ENCODE data around the gene KDM4B.

KDM4B gene

DNA sequence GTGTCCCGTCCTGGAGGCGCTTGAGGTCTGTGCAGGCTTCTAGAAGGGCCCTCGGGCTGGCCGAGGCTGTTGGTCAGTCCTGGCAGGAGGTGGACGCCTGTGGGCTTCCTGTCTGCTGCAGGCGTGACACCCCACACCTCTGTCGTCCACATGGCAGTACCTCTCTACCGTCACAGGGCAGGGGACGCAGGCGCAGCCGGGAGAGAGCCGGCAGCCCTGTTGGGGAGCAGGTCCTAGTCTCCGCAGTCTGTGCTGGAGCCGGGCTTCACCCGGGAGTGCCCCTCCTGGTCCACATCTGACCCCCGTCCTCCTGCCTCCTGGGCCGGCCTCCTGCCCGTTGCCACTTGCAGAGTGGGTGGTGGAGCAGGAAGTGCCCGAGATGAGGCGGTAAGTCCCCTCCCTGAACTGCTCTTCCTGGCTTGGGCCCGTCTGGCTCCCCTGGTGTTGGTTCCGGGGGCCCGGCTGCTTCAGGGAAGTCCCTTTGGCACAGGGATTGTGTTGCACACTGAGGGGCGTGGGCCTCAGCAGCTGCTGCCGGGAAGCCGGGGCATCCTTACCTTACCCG is 106.0 kb downstream of the KDM4B start:
- no peak overlapping the region for H3K9ac ChIP-seq (ENCODE audit: low read depth, low read length)
- H3K27me3 ChIP-seq (ENCODE audit: control insufficient read depth, insufficient read depth, low read length) = no peaks in the 10 kb centered on the region
- H3K4me1 ChIP-seq (ENCODE audit: control insufficient read depth, insufficient read depth, low read length) = peaks cover 16% of the 10 kb centered on the region
- peak overlapping the region; percentile 4 for H3K27ac ChIP-seq (ENCODE audit: low read depth, low read length)
- H3K9me3 ChIP-seq (ENCODE audit: control insufficient read depth, insufficient read depth, low read length) = no peaks in the 10 kb centered on the region
- H3K36me3 ChIP-seq (ENCODE audit: control insufficient read depth, insufficient read depth, low read length) = peaks cover 19% of the 10 kb centered on the region
- no peak overlapping the region for H3K4me3 ChIP-seq (ENCODE audit: low read depth, low read length)

GRCh38 chr19:5075597-5075996 is 106.7 kb downstream of the KDM4B start:
- Histone ChIP-seq H3K4me1 (ENCODE audit: control insufficient read depth, insufficient read depth, low read length) (peaks cover 11% of the 10 kb centered on the region), H3K27ac (ENCODE audit: low read depth, low read length) (no peak overlapping the region), H3K9me3 (ENCODE audit: control insufficient read depth, insufficient read depth, low read length) (no peaks in the 10 kb centered on the region), H3K36me3 (ENCODE audit: control insufficient read depth, insufficient read depth, low read length) (peaks cover 26% of the 10 kb centered on the region), H3K9ac (ENCODE audit: low read depth, low read length) (no peak overlapping the region), H3K27me3 (ENCODE audit: control insufficient read depth, insufficient read depth, low read length) (no peaks in the 10 kb centered on the region), H3K4me3 (ENCODE audit: low read depth, low read length) (no peak overlapping the region)

DNA sequence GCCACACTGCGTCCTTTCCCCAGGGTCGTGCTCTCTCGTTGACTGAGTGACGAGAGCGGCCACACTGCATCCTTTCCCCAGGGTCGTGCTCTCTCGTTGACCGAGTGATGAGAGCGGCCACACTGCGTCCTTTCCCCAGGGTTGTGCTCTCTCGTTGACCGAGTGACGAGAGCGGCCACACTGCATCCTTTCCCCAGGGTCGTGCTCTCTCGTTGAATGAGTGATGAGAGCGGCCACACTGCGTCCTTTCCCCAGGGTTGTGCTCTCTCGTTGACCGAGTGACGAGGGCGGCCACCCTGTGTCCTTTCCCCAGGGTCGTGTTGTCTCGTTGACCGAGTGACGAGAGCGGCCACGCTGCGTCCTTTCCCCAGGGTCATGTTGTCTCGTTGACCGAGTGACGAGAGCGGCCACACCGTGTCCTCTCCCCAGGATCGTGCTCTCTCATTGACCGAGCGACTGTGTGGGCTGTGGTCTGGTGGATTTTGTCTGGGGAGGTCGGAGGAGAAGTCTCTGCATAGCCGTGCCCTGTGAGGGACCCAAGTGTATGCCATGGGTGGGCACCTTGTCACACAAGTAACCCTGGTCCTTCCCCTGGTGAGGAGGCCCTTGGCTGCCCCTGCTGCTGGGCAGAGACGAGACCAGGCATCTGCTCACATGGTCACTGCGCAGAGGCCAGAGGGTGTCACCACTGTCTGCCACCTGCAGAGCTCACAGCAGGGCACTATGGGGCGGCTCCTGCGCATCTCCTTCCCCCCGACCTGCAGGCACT is 107.7 kb downstream of the KDM4B start:
- H3K4me3 ChIP-seq (ENCODE audit: low read depth, low read length) = no peak overlapping the region
- H3K9me3 ChIP-seq (ENCODE audit: control insufficient read depth, insufficient read depth, low read length) = no peaks in the 10 kb centered on the region
- peaks cover 11% of the 10 kb centered on the region for H3K4me1 ChIP-seq (ENCODE audit: control insufficient read depth, insufficient read depth, low read length)
- peaks cover 28% of the 10 kb centered on the region for H3K36me3 ChIP-seq (ENCODE audit: control insufficient read depth, insufficient read depth, low read length)
- no peaks in the 10 kb centered on the region for H3K27me3 ChIP-seq (ENCODE audit: control insufficient read depth, insufficient read depth, low read length)
- no peak overlapping the region for H3K9ac ChIP-seq (ENCODE audit: low read depth, low read length)
- H3K27ac ChIP-seq (ENCODE audit: low read depth, low read length) = no peak overlapping the region

DNA sequence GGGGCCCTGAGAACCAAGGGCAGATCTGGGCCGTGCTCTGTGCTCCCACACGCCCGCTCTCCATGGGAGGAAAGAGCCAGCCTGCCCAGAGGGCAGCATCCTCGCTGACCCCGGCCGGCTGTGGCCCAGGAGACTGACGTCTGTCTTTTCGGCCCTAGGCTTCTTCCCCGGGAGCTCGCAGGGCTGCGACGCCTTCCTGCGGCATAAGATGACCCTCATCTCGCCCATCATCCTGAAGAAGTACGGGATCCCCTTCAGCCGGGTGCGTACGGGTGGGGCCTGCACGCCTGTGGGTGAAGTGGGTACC is 108.2 kb downstream of the KDM4B start:
- no peaks in the 10 kb centered on the region for H3K27me3 ChIP-seq (ENCODE audit: control insufficient read depth, insufficient read depth, low read length)
- H3K4me3 ChIP-seq (ENCODE audit: low read depth, low read length) = no peak overlapping the region
- H3K9me3 ChIP-seq (ENCODE audit: control insufficient read depth, insufficient read depth, low read length) = no peaks in the 10 kb centered on the region
- H3K27ac ChIP-seq (ENCODE audit: low read depth, low read length) = no peak overlapping the region
- H3K4me1 ChIP-seq (ENCODE audit: control insufficient read depth, insufficient read depth, low read length) = peaks cover 11% of the 10 kb centered on the region
- H3K9ac ChIP-seq (ENCODE audit: low read depth, low read length) = no peak overlapping the region
- peaks cover 30% of the 10 kb centered on the region for H3K36me3 ChIP-seq (ENCODE audit: control insufficient read depth, insufficient read depth, low read length)

- Histone ChIP-seq H3K36me3 (ENCODE audit: control insufficient read depth, insufficient read depth, low read length) (peaks cover 37% of the 10 kb centered on the region), H3K4me1 (ENCODE audit: control insufficient read depth, insufficient read depth, low read length) (peaks cover 11% of the 10 kb centered on the region), H3K9me3 (ENCODE audit: control insufficient read depth, insufficient read depth, low read length) (no peaks in the 10 kb centered on the region), H3K9ac (ENCODE audit: low read depth, low read length) (no peak overlapping the region), H3K4me3 (ENCODE audit: low read depth, low read length) (no peak overlapping the region), H3K27ac (ENCODE audit: low read depth, low read length) (no peak overlapping the region), H3K27me3 (ENCODE audit: control insufficient read depth, insufficient read depth, low read length) (no peaks in the 10 kb centered on the region)
Observed at GRCh38 chr19:5078182-5078581, 109.3 kb downstream of the KDM4B start.

GRCh38 chr19:5078666-5079065 is 109.8 kb downstream of the KDM4B start:
- H3K9ac ChIP-seq (ENCODE audit: low read depth, low read length) = no peak overlapping the region
- H3K4me1 ChIP-seq (ENCODE audit: control insufficient read depth, insufficient read depth, low read length) = peaks cover 11% of the 10 kb centered on the region
- H3K27ac ChIP-seq (ENCODE audit: low read depth, low read length) = no peak overlapping the region
- H3K9me3 ChIP-seq (ENCODE audit: control insufficient read depth, insufficient read depth, low read length) = no peaks in the 10 kb centered on the region
- peaks cover 37% of the 10 kb centered on the region for H3K36me3 ChIP-seq (ENCODE audit: control insufficient read depth, insufficient read depth, low read length)
- no peak overlapping the region for H3K4me3 ChIP-seq (ENCODE audit: low read depth, low read length)
- H3K27me3 ChIP-seq (ENCODE audit: control insufficient read depth, insufficient read depth, low read length) = no peaks in the 10 kb centered on the region

GRCh38 chr19:5079071-5079774 is 110.3 kb downstream of the KDM4B start:
- H3K27me3 ChIP-seq (ENCODE audit: control insufficient read depth, insufficient read depth, low read length) = no peaks in the 10 kb centered on the region
- H3K36me3 ChIP-seq (ENCODE audit: control insufficient read depth, insufficient read depth, low read length) = peaks cover 37% of the 10 kb centered on the region
- H3K4me3 ChIP-seq (ENCODE audit: low read depth, low read length) = no peak overlapping the region
- no peak overlapping the region for H3K27ac ChIP-seq (ENCODE audit: low read depth, low read length)
- peaks cover 6% of the 10 kb centered on the region for H3K4me1 ChIP-seq (ENCODE audit: control insufficient read depth, insufficient read depth, low read length)
- H3K9ac ChIP-seq (ENCODE audit: low read depth, low read length) = no peak overlapping the region
- no peaks in the 10 kb centered on the region for H3K9me3 ChIP-seq (ENCODE audit: control insufficient read depth, insufficient read depth, low read length)

- Histone ChIP-seq H3K27me3 (ENCODE audit: control insufficient read depth, insufficient read depth, low read length) (no peaks in the 10 kb centered on the region), H3K9ac (ENCODE audit: low read depth, low read length) (no peak overlapping the region), H3K27ac (ENCODE audit: low read depth, low read length) (no peak overlapping the region), H3K4me1 (ENCODE audit: control insufficient read depth, insufficient read depth, low read length) (no peaks in the 10 kb centered on the region), H3K4me3 (ENCODE audit: low read depth, low read length) (no peak overlapping the region), H3K36me3 (ENCODE audit: control insufficient read depth, insufficient read depth, low read length) (peaks cover 37% of the 10 kb centered on the region), H3K9me3 (ENCODE audit: control insufficient read depth, insufficient read depth, low read length) (no peaks in the 10 kb centered on the region)
Observed at GRCh38 chr19:5080030-5080654, 111.2 kb downstream of the KDM4B start.

DNA sequence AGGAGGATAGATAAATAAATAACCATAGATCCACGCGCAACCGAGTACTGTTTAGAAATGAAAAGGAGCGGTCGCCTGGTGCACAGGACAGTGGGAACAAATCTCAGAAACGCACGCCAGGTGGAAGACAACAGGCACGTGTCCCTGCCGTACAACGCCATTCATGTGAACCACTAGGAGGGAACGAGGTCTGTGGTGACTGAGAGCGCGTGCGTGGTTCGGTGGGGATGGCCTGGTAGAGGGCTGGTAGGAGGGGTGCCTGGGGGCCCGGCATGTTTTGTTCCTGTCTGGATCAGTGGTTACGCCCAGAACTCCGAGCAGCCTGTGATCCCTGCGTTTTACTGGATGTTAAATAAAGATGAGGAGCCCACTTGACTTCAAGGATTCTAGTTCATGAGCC is 111.9 kb downstream of the KDM4B start:
- H3K9me3 ChIP-seq (ENCODE audit: control insufficient read depth, insufficient read depth, low read length) = no peaks in the 10 kb centered on the region
- no peaks in the 10 kb centered on the region for H3K4me1 ChIP-seq (ENCODE audit: control insufficient read depth, insufficient read depth, low read length)
- no peak overlapping the region for H3K9ac ChIP-seq (ENCODE audit: low read depth, low read length)
- H3K27me3 ChIP-seq (ENCODE audit: control insufficient read depth, insufficient read depth, low read length) = no peaks in the 10 kb centered on the region
- peaks cover 37% of the 10 kb centered on the region for H3K36me3 ChIP-seq (ENCODE audit: control insufficient read depth, insufficient read depth, low read length)
- no peak overlapping the region for H3K27ac ChIP-seq (ENCODE audit: low read depth, low read length)
- H3K4me3 ChIP-seq (ENCODE audit: low read depth, low read length) = no peak overlapping the region

DNA sequence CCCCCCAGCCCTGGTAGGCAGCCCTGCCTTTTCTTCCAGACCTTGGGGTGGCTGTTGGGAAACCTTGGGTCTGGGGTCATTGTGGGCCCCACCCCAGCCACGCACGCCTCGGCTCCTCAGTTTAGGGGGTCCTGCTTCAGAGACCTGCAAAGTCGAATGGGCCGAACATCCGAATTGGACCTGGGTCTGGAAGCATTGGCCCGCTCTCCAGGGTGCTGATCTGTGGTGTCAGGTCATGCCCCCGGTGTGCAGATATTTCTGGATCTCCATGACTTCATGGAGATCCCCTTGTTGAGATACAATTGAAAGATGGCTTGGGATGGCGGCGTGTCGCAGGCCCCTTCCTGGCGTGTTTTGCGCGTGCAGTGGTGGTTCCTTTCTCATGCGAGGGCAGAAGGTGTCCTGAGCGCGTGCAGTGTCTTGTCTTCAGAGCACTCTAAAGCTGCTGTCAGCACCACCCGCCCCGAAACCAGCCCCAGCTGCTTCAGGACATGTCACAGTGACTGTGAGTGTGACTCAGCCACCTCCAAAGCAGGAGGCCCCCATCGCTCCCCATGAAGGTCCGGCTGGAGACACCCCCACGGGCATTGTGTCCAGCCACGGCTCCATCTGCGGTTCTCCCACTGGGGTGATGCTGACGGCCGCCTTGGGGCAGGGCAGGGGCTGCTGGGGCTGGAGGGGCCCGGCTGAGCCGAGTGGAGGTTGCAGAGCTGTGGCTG is 112.7 kb downstream of the KDM4B start:
- H3K36me3 ChIP-seq (ENCODE audit: control insufficient read depth, insufficient read depth, low read length) = peaks cover 37% of the 10 kb centered on the region
- no peak overlapping the region for H3K27ac ChIP-seq (ENCODE audit: low read depth, low read length)
- no peaks in the 10 kb centered on the region for H3K4me1 ChIP-seq (ENCODE audit: control insufficient read depth, insufficient read depth, low read length)
- no peaks in the 10 kb centered on the region for H3K9me3 ChIP-seq (ENCODE audit: control insufficient read depth, insufficient read depth, low read length)
- H3K4me3 ChIP-seq (ENCODE audit: low read depth, low read length) = no peak overlapping the region
- H3K27me3 ChIP-seq (ENCODE audit: control insufficient read depth, insufficient read depth, low read length) = no peaks in the 10 kb centered on the region
- H3K9ac ChIP-seq (ENCODE audit: low read depth, low read length) = no peak overlapping the region
